HT-29 (cell line): ENCODE data around the gene CYBA. TPM values are rescaled to one million over a fixed set of nuclear protein-coding genes. Genes with fewer than 3 reads are reported as not detected.

Source experiments
- DNase-seq: peaks from one replicate; pipeline ENCODE4 v3.0.0-alpha.2; 2015; ENCODE audit warnings: low spot score
- total RNA-seq: library from RNA; depleted of rRNA; stranded (reverse); fragments of >200 nt; shearing (Covaris generic); gene quantifications from 2 replicates; pipeline ENCODE4 v1.2.3, GENCODE V29; 2014; rRNA removed

The CYBA gene
- total RNA-seq, result 1,584 and 1,604 TPM in 2 replicates

DNA sequence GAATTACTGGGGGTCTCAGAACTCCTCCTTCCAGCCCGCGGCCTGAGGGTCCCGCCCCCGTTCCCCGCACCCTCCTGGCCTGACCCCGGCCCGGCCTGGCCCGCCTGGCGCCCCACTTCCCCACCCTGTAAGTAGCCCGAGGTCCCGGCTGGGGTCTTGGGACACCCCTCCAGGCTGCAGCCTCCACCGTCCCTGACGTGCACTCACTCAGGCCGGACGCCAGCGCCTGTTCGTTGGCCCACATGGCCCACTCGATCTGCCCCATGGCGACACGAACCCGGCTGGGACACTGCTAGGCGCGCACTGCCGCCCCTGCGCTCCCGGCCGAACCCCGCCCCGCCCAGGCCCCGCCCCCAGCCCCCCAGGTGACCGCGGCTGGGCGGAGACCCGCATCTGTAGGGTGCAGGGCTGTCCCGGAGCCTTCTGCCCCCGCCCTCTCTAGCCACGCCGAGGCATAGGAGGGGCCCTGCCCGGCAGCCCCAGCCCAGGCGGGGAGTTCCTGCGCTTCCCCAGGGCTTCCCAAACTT is at the start of gene CYBA:
Gene CYBA (minus strand): TSS at position 305 of the 527 bp plus-strand sequence. CDS start 40 bp downstream, at position 265.
- peak; percentile 78 for DNase-seq

DNA sequence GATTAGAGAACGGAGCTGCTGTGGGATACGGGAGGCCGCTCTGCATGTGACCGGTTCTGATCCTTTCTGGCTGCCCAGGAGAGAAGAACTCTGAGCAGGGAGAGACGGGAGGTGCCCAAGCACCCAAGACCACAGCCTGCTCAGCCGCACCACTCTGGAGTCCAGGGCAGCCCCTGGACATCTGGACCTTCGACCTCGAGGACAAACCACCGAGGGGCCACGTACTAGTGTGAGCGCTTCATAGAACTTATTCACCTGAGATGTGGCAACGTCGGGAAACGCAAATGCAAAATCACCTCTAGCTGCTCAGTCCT is 49.4 kb upstream of the CYBA start:
- DNase-seq, result no peak

DNA sequence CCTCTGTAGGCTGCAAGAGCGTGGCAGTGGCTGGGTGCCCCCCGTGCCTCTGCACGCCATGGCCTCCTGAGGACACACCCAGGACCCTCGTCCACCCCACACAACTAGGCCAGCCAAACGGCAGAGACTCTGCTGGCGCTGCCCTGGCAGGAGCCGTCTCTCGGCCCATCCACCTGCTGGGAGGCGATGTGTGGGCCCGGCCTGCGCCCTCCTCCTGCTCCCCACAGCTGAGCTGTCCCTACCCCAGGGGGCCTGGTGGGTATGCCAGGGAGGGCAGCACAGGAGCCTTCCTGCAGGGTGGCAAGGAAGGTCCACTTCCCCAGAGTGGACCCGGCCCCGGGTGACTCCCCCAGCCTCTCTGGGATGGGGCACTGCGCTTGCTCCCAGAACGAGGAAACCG is 48.3 kb upstream of the CYBA start:
- no peak for DNase-seq

DNA sequence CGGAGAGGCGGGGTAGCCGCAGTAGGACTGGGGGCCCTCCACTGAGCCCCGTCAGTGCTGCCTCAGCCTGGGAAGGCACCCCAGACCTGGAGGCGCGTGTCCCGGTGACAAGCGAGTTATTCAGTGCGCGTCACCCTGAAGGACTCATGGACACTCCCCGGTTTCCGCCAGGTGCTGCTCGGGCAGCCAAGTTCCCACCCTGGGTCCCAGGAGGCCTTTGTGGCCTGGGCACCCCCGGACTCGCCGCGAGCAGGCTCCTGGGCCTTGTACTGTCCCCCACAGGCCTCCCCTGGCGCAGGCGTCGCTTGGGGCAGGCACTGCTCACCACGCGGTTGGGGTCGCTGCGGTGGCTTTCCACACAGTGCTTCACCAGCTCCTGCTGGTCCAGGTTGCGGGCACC is 47.8 kb upstream of the CYBA start:
- DNase-seq, result no peak

DNA sequence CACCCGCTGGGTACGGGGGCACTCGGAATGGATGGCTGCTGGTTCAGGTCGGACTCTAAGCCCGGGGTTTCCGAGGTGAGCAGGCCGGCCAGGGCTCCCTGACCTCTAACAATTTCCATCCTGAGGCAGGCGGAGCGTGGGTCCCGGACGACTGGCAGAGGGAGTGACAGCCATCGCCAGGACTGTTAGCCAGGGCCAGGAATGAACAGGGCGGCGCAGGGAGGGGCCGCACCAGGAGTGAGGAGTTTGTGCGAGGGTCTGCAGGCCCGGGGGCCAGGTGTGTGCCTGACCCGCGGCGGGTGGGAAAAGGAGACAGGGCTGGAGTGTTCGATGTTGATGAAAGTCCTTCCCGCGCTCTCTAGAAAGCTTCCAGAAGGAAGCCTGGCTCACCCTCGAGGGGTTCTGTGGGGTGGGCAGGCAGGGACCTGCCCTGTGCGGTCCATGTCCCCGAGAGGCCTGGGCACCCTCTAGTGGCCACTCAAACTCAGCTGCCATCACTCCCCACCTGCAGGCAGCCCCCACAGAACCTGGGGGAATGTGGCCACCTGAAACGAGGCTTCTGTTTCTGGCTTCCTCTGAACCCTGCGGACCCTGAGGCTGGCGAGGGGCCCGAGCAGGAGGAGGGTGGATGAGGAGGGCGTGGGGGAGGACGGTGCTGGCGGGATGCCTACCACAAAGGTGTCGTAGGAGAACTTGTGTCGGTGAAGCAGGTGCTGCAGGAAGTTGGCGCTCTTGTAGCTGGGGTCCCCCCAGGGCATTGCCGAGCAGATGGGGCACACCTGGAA is 47.2 kb upstream of the CYBA start:
- DNase-seq, result no peak

DNA sequence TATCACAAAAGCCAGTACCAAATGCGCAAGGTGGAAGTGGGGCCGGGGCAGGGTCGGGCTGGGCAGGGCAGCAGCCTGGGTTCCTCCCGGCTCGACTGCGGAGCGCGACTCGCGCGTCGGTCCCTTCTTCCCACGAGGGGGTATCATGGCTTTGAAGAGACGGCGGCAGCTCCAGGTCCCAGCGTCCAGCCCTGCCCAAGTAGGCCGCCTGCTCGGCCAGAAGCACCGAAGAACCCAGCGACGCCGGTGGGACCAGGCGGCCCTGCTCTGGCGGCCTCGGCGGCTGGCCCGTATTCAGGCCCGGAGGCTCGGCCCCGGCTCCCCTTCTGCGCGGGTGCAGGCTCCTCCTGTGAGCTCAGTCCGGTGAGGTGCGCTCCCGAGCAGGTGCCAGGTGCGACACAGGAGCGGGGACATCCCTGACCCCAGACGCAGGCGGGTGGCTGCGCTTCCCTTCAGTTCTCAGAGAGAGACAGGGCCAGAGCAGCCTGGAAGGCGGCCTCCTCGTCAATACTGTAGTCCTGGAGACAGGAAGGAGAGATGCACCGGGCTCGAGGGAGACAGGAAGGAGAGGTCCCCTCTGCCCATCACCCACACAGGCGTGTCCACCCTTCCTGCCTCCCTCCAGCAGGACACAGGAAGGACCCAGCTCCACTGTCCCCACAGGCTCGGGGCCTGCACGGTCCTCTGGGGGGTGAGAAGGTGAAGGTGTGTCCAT is 46.4 kb upstream of the CYBA start:
- DNase-seq, result no peak

DNA sequence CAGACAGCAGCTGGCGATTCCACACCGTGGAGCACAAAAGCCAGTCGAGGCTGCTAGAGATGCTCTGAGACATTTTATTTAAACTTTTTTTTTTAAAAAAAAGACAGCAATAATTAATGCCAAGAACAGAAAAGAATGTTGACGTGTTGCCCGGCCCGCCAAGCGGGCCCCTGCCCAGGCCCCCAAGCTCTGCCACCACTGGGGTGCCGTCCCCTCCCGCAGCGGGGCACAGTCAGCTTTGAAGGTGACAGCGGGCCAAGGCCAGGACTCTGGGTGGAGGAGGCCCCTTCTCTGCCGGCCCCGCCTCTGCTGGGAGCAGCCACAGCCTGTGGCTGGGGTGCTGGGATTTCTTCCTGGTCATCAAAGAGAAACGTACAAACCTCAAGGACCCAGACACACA is 45.6 kb upstream of the CYBA start:
- no peak for DNase-seq

DNA sequence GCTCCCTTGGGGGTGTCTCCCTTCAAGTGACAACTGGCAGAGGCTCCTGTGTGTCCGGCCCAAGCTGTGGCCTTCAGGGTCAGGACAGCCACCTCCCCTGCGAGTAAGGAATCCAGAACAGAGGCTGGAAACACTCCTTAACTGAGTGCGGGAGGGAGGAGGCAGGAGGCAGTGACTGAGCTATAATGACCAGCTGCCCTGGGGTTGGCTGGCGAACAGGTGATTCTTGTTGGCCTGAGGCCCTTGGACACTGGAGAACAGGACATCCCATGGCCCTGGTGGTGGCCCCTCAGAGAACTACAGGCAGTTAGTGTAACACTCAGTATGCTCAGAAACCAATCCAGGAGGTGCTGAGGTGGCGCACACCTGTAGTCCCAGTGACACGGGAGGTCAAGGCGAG is 44.9 kb upstream of the CYBA start:
- no peak for DNase-seq

DNA sequence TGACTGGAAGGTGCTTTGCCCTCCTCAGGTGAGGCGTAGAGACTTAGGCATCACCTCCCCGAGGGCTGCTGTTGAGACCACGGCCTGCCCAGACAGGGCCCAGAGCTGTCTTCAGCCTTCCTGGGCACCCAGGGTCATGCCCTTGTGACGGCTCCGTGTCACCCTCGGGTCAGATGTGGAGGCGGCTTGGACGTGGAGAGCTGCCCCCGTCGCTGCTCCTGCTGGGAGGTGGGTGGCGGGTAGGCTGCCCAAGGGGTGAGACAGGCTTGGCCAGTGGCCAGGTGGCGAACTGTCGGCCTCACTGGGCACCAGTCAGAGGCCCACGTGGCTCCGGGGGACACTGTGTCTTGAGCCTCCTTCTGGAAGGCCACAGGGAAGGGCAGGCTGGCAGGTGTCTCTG is 44.4 kb upstream of the CYBA start:
- DNase-seq, result no peak

DNA sequence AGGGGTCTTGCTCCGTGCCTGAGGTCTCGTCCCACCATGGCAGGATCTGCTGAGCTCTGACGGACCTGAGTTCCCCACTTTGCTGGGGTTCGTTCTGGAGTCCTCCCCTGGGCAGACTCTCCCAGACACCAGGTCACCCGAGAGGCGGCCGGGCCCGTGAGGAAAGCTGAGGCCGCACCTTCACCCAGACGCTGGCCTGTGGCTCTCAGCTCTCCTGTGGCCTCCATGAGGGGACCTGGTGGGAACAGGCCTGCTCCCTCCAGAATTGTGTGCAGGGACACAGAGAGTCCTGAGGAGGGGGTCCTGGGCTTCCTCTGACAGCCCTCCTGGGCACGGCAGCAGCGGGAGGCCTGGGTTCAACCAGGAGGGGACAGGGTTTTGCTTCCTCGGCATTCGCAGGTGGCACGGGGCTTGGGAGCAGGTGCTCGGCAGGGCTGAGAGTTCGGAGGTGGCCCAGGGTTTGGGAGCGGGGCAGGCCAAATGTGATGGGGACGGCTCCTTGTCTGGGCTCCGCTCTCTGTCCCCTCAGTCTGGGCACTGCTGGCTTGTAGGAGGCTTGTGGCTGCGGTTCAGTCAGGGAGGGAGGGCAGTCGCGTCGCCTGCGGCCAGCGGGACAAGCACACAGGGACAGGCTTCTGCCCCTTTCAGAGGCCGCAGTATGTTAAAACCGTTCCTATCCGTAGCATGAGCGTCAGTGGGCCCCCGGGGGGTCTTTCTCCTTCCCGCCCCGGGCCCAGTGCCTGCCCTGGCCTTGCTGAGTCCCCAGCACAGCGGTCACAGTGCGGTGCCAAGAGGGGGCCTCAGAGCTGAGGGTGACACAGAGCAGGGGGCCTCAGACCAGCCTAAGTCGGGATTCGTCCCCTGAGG is 43.6 kb upstream of the CYBA start:
- no peak for DNase-seq

DNA sequence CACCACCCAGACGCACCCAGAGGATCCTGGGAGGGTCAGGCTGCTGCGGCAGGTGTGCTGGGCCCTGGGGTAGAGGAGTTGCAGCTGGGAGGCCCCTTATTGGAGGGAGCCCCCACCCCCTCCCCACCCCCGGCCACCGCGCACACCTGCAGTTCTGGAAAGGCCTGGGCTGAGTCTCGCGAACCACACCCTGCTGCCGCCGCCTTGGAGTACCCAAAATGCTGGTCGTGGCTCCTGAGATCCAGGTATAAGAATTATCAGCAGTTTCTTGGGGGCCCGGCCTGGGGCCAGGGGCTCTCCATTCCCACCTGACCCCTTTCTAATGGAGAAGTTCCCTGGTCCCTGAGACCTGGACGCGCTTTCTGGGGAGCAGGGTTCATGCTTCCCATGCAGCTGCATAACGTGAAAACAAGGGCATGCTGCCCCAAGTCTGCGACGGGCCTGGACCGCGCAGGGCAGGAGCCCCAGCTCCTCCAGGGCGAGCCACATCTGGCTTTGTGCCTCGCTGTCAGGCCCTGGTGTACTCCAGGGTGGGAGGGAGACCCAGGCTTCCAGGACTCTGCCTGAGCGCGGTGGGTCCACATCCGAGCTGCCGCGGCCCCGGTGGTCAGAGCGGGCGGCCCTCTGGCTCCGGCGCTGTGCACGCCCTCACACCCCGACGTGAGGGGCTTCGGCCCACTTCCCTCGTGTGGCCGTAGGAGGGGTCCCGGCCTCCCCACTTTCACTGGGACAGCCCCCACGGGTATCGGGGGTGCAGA is 42.7 kb upstream of the CYBA start:
- DNase-seq, result no peak

DNA sequence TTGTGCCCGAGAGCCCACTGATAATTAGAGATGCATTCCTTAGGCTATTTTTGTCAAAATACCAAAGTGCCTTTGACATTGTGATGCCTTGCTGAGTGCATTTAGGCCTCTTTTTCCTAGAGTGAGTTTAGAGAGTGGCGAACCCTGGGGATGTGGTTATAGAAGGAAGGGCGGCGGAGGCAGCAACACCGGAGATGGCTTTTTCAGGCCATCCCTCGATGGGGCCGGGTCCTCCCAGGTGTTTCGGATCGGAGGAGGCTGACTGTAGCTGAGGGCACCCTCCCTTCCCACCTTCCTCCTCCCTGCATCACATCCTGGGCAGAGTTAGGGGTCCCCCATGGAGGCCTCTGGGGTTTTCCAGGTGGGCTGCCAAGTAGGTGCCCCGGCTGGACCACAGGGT is 42.0 kb upstream of the CYBA start:
- no peak for DNase-seq

DNA sequence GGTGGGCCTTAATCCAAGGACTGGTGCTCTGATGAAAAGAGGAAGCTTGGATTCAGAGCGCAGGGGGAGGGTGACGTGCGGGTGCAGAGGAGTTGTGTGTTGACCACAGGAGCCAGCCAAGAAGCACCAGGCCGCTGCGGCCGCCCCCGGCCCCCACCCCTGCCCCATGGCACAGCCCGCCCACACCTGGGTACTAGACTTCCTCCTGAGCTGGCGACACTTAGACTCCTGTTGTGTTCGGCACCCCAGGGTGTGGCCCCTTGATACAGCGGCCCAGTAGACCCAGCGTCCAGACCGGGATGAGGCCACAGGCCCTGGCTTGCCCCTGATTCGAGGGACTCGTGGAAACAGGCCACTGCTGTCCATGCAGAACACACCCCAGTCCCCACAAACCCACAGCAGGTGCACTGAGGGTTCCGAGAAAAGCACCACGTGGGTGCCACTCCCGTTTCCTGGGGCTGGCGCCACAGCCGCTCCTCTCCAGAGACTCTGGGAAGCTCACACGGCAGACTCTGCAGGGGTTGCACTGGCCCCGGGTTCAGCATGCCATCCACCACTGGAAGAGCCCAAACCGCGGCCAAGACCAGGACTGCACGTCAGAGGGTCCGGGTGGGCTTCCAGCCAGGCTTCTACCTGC is 41.2 kb upstream of the CYBA start:
- DNase-seq, result no peak

DNA sequence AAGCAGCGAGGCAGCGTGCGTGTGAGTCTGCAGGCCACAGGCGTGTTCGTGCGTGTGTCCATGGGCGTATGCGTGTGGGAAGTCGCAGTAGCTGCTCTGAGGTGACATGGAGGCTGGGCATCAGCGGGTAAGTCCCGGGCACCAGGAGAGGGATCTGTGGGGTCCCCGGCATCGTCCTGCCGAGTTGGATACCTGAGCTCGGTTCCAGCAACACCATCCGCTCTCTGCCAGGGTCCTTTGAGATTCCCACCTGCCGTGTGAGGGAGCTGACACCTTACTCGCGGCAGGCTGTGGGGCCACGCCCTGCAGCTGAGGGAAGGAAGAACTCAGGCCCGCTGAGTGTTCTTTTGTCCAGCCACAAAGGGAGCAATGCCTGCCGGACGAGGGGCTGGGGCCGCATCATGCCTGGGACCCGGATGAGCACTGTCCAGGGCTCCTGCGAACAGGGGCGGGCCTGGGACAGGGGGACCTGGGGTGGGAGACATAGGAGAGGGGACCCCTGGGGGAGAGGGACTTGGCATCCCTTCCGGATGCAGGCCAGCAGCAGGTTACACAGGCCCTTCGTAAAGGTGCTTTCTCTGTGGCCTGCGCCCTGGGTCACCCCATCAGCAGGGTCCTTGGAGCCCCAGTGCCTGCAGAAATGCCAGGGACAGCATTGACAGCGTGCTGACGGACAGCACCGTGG is 40.4 kb upstream of the CYBA start:
- no peak for DNase-seq

DNA sequence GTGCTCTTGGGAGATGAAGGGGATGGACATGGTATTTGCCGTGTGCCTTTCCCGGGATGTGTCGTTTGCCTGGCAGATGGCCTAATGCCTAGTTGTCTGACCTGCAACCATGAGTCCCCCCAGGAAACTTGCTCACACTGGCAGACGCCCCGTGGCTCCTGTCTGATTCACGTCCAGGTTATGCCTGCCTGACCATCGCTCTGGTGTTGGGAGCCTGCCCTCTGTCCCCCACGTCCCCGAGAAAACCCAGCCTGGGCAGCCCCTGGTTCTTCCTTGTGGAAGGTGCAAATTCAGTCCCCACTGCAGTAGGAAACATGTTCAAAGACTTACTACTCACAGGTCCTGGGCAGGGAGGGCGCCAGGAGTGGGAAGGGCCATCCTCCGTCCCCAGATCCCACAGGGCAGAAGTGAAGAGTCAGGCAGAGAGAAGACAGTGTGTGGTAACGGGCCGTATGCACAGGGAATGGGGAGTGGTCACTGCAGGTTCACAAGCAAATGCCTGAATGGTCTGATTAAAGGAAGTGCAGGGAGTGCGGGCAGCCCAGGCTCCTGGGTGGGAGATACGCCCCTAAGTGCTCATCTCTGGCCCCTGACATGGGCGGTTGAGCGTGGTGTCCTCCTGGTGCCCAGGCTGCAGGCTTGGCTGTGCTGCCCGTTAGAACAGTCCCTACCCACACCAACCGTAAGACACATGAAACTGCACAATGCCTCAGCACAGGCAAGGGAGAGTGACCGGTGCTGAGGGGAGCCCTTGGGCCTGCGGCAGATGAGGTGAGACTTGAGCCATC is 39.7 kb upstream of the CYBA start:
- no peak for DNase-seq

DNA sequence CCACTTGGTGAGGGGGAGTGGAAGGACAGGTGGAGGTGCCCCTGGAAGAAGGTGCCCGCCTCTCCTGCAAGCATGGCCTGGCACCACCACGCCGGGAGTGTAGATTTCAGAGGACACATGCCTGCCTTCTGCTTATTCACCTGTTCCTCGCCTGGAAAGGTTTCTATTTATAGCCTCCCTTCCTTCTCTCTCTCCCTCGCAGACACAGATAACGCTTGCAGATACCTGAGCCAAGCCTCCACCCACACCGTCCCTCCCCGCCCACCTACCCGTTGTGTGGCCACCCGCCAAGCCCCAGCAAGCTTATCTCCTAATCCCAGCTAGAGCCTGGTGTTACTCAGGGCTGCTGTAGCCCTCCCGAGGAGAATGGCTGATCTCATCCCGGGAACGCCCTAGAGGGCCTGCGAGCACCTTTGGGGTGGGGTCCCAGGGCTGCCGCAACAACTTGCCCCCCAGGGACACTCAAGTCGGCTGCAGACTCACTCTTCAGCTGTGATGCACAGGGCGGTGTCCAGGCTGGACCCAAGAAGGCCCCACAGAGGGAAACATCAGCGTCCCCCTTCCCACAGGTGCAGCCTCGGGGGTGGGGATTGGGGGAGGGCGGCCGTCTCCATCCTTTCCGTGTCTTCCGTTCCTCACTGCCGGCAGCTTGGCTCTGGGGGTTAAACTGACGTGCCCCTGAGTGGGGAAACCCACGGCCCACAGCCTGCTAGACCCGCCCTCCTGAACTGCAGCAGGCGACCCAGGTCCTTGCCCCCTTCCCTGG is 37.3 kb upstream of the CYBA start:
- DNase-seq, result peak; percentile 18

DNA sequence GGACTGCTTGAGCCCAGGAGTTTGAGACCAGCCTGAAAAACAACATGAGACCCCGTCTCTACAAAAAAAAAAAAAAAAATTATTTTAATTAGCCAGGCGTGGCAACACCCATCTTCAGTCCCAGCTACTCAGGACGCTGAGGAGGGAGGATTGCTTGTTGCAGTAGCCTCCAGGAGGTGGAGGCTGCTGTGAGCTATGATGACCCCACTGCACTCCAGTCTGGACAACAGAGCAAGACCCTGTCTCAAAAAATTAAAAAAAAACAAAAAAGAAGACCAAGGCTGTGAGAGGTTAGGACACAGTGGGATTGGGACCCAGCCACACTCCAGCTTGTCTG is 36.8 kb upstream of the CYBA start:
- DNase-seq, result no peak

DNA sequence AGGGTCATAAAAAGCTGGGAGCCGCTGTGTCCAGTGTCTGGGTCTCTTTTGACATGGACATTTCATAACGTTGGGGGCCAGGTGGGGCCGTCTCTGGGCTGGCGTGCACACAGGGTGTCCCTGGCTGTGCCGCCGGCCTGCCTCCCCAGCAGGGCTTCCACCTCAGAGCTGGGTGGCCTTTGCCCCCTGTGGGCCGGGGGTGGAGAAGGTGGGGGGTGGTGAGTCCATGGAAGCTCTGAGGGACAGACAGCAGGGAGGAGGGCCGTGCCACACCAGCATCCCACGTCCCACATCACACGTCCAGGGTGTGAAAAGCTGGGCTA is 36.4 kb upstream of the CYBA start:
- no peak for DNase-seq
